ENCODE data around the gene LSM5.
A peak's percentile ranks its signal among the peaks of the same experiment; 100 is the strongest.
"Not testable (repeated sequence)": the region's sequence is repeated elsewhere in the genome, so short reads cannot be mapped to it uniquely, and the experiment has no call there.

Gene LSM5

GRCh38 chr7:32500216-32500615, 10.0 kb upstream of the LSM5 start:
- not testable (repeated sequence) for H3K27ac ChIP-seq (ENCODE audit: low read depth, low read length); H3K4me2 ChIP-seq (ENCODE audit: low read length); H3K9me3 ChIP-seq (ENCODE audit: insufficient read depth, low read depth, low read length); H3K36me3 ChIP-seq (ENCODE audit: control insufficient read depth in 1 of 2, insufficient read depth in 2 of 2, low read length in 2 of 2); H2BK5ac ChIP-seq (ENCODE audit: low read depth, low read length, poor library complexity); H3K4me3 ChIP-seq (ENCODE audit: low read depth, low read length); H3K4ac ChIP-seq (ENCODE audit: low read depth, low read length); H3K4me1 ChIP-seq (ENCODE audit: control insufficient read depth in 1 of 2, insufficient read depth in 2 of 2, low read length in 2 of 2); H4K12ac ChIP-seq (ENCODE audit: low read depth, low read length); H3K23ac ChIP-seq (ENCODE audit: low read length); H3K18ac ChIP-seq (ENCODE audit: low read length); H4K91ac ChIP-seq (ENCODE audit: low read depth, low read length); H2AK5ac ChIP-seq (ENCODE audit: low read length); H3K14ac ChIP-seq (ENCODE audit: low read length); H4K8ac ChIP-seq (ENCODE audit: low read depth, low read length); H3K27me3 ChIP-seq (ENCODE audit: insufficient read depth, low read length); H2BK12ac ChIP-seq (ENCODE audit: low read length); DNase-seq; H3K79me1 ChIP-seq (ENCODE audit: low read length); H2AFZ ChIP-seq (ENCODE audit: insufficient read depth, low read length, poor library complexity); H3K9ac ChIP-seq (ENCODE audit: low read length); H2BK120ac ChIP-seq (ENCODE audit: insufficient read depth, low read length, poor library complexity)
- peaks cover 10% of the 10 kb centered on the region for H3K79me2 ChIP-seq (ENCODE audit: control insufficient read depth, insufficient read depth, low read length, poor library complexity)
- no CpG with 5 or more reads among the region's 1 CpG for WGBS (ENCODE audit: extremely low coverage, insufficient coverage, insufficient read length)

- not testable (repeated sequence) for H4K91ac ChIP-seq (ENCODE audit: low read depth, low read length); H3K9me3 ChIP-seq (ENCODE audit: insufficient read depth, low read depth, low read length); H2BK120ac ChIP-seq (ENCODE audit: insufficient read depth, low read length, poor library complexity); H4K8ac ChIP-seq (ENCODE audit: low read depth, low read length); H3K36me3 ChIP-seq (ENCODE audit: control insufficient read depth in 1 of 2, insufficient read depth in 2 of 2, low read length in 2 of 2); H3K18ac ChIP-seq (ENCODE audit: low read length); H2BK5ac ChIP-seq (ENCODE audit: low read depth, low read length, poor library complexity); H4K12ac ChIP-seq (ENCODE audit: low read depth, low read length); H3K4me3 ChIP-seq (ENCODE audit: low read depth, low read length); H2AK5ac ChIP-seq (ENCODE audit: low read length); H3K27ac ChIP-seq (ENCODE audit: low read depth, low read length); DNase-seq; H3K4me2 ChIP-seq (ENCODE audit: low read length); H3K23ac ChIP-seq (ENCODE audit: low read length); H3K4ac ChIP-seq (ENCODE audit: low read depth, low read length); H3K27me3 ChIP-seq (ENCODE audit: insufficient read depth, low read length); H3K9ac ChIP-seq (ENCODE audit: low read length); H3K14ac ChIP-seq (ENCODE audit: low read length); H3K79me1 ChIP-seq (ENCODE audit: low read length); H3K4me1 ChIP-seq (ENCODE audit: control insufficient read depth in 1 of 2, insufficient read depth in 2 of 2, low read length in 2 of 2); H2BK12ac ChIP-seq (ENCODE audit: low read length); H2AFZ ChIP-seq (ENCODE audit: insufficient read depth, low read length, poor library complexity)
- no CpG with 5 or more reads among the region's 2 CpGs for WGBS (ENCODE audit: extremely low coverage, insufficient coverage, insufficient read length)
- peaks cover 13% of the 10 kb centered on the region for H3K79me2 ChIP-seq (ENCODE audit: control insufficient read depth, insufficient read depth, low read length, poor library complexity)
Measured at GRCh38 chr7:32499755-32500154, 9.6 kb upstream of the LSM5 start.

- H2BK12ac ChIP-seq (ENCODE audit: low read length): no peak overlapping the region
- H4K91ac ChIP-seq (ENCODE audit: low read depth, low read length): peak overlapping the region; percentile 20
- 89% methylated on average over 1 of the region's 10 CpGs for WGBS (ENCODE audit: extremely low coverage, insufficient coverage, insufficient read length)
Measured at GRCh38 chr7:32496052-32496813, 6.1 kb upstream of the LSM5 start.

GRCh38 chr7:32495298-32496051, 5.3 kb upstream of the LSM5 start, which contains the start of gene AVL9:
AVL9 (plus strand) TSS chr7:32495489; CDS start chr7:32495710, 221 bp downstream.
- Histone ChIP-seq H2AFZ (ENCODE audit: insufficient read depth, low read length, poor library complexity) (peak within 1 kb of the TSS; percentile 95), H3K79me2 (ENCODE audit: control insufficient read depth, insufficient read depth, low read length, poor library complexity) (peaks cover 9% of the 10 kb centered on the region), H3K4me3 (ENCODE audit: low read depth, low read length) (peak within 1 kb of the TSS; percentile 87), H3K4me1 (ENCODE audit: control insufficient read depth in 1 of 2, insufficient read depth in 2 of 2, low read length in 2 of 2) (peaks cover 0 to 2% of the 10 kb centered on the region in 2 experiments), H3K23ac (ENCODE audit: low read length) (no peak within 1 kb of the TSS), H3K18ac (ENCODE audit: low read length) (peak within 1 kb of the TSS; percentile 100), H3K27me3 (ENCODE audit: insufficient read depth, low read length) (no peaks in the 10 kb centered on the region), H4K8ac (ENCODE audit: low read depth, low read length) (peak within 1 kb of the TSS; percentile 97), H3K14ac (ENCODE audit: low read length) (peak within 1 kb of the TSS; percentile 100), H3K36me3 (ENCODE audit: control insufficient read depth in 1 of 2, insufficient read depth in 2 of 2, low read length in 2 of 2) (no peaks in the 10 kb centered on the region), H3K4me2 (ENCODE audit: low read length) (peak within 1 kb of the TSS; percentile 81), H3K9me3 (ENCODE audit: insufficient read depth, low read depth, low read length) (no peaks in the 10 kb centered on the region), H3K79me1 (ENCODE audit: low read length) (peaks cover 10% of the 10 kb centered on the region), H2BK12ac (ENCODE audit: low read length) (no peak within 1 kb of the TSS), H2BK120ac (ENCODE audit: insufficient read depth, low read length, poor library complexity) (peak within 1 kb of the TSS; percentile 95), H4K12ac (ENCODE audit: low read depth, low read length) (peak within 1 kb of the TSS; percentile 98), H2AK5ac (ENCODE audit: low read length) (peak within 1 kb of the TSS; percentile 97), H3K4ac (ENCODE audit: low read depth, low read length) (peak within 1 kb of the TSS; percentile 96), H4K91ac (ENCODE audit: low read depth, low read length) (peak within 1 kb of the TSS; percentile 99), H3K27ac (ENCODE audit: low read depth, low read length) (peak within 1 kb of the TSS; percentile 97), H3K9ac (ENCODE audit: low read length) (peak within 1 kb of the TSS; percentile 96), H2BK5ac (ENCODE audit: low read depth, low read length, poor library complexity) (peak within 1 kb of the TSS; percentile 99)
- peak; percentile 95 for DNase-seq
- no CpG with 5 or more reads among the region's 67 CpGs for WGBS (ENCODE audit: extremely low coverage, insufficient coverage, insufficient read length)

More at GRCh38 chr7:32496052-32496813, 6.1 kb upstream of the LSM5 start:
- H3K4ac ChIP-seq (ENCODE audit: low read depth, low read length): peak overlapping the region; percentile 67
- H3K27ac ChIP-seq (ENCODE audit: low read depth, low read length): peak overlapping the region; percentile 97
- H2BK5ac ChIP-seq (ENCODE audit: low read depth, low read length, poor library complexity): peak overlapping the region; percentile 99
- no peaks in the 10 kb centered on the region for H3K27me3 ChIP-seq (ENCODE audit: insufficient read depth, low read length)
- no peaks in the 10 kb centered on the region for H3K36me3 ChIP-seq (ENCODE audit: control insufficient read depth in 1 of 2, insufficient read depth in 2 of 2, low read length in 2 of 2)
- peak overlapping the region; percentile 81 for H3K4me2 ChIP-seq (ENCODE audit: low read length)
- no peak overlapping the region for H2AK5ac ChIP-seq (ENCODE audit: low read length)
- H3K79me2 ChIP-seq (ENCODE audit: control insufficient read depth, insufficient read depth, low read length, poor library complexity): peaks cover 9% of the 10 kb centered on the region
- H2BK120ac ChIP-seq (ENCODE audit: insufficient read depth, low read length, poor library complexity): peak overlapping the region; percentile 4
- no peak overlapping the region for H3K18ac ChIP-seq (ENCODE audit: low read length)
- H3K9me3 ChIP-seq (ENCODE audit: insufficient read depth, low read depth, low read length): no peaks in the 10 kb centered on the region
- peak overlapping the region; percentile 9 for H3K14ac ChIP-seq (ENCODE audit: low read length)
- peaks cover 0 to 2% of the 10 kb centered on the region in 2 experiments for H3K4me1 ChIP-seq (ENCODE audit: control insufficient read depth in 1 of 2, insufficient read depth in 2 of 2, low read length in 2 of 2)
- H3K9ac ChIP-seq (ENCODE audit: low read length): peak overlapping the region; percentile 85
- H2AFZ ChIP-seq (ENCODE audit: insufficient read depth, low read length, poor library complexity): no peak overlapping the region
- H4K8ac ChIP-seq (ENCODE audit: low read depth, low read length): peak overlapping the region; percentile 11
- no peak overlapping the region for H4K12ac ChIP-seq (ENCODE audit: low read depth, low read length)
- H3K79me1 ChIP-seq (ENCODE audit: low read length): peaks cover 10% of the 10 kb centered on the region
- H3K23ac ChIP-seq (ENCODE audit: low read length): no peak overlapping the region
- peak overlapping the region; percentile 87 for H3K4me3 ChIP-seq (ENCODE audit: low read depth, low read length)
- DNase-seq: peak in 1 of 2 donors; percentile 41

Data from trophoblast cell (in vitro differentiated cells and primary cell).